ENCODE data around the gene LANCL3. TPM values are rescaled to one million over a fixed set of nuclear protein-coding genes. Genes with fewer than 3 reads are reported as not detected.

LANCL3 gene
- total RNA-seq, 2 experiments from 2014 or later, result 0.04 TPM; not detected in 1

DNA sequence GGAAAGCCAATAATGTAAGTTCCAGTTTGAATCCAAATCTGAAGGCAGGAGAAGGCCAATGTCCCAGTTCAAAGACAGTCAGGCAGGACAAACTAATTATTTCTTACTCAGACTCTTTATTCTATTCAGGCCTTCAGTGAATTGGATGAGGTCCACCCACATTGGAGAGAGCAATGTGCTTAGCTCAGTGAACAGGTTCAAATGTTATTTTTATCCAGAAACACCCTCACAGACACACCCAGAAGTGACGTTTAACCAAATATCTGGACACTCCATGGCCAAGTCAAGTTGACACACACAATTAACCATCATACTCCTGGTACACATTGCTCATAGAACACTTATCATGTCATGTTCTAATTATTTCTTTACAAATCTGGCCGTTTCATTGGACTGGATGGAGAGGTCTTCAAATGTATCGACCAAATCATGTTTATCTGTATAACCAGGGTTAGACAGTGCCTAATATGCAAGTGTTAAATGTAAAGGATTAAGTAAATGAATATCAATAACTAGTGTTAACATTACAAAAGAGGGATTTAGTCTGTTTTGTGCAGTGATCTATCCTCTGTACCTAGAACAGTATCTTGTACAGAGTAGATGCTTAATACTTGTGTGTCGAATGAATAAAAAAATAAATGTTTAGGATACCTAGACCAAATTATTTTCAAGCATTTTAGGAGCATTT lies 87.0 kb downstream of the LANCL3 start:
- intact Hi-C loops (cut with micrococcal nuclease; ENCODE audit: unreplicated experiment), result no loop called here
- no peak overlapping the region for H2AFZ ChIP-seq (ENCODE audit: low read length)
- no peaks in the 10 kb centered on the region for H4K20me1 ChIP-seq (ENCODE audit: insufficient read depth, low read length)
- H3K9me2 ChIP-seq (ENCODE audit: insufficient read depth, low read length), result no peaks in the 10 kb centered on the region
- no peaks in the 10 kb centered on the region for H3K4me1 ChIP-seq (ENCODE audit: insufficient read depth, low read length, poor library complexity, severe bottlenecking)
- H3K36me3 ChIP-seq (ENCODE audit: insufficient read depth, low read length), result no peaks in the 10 kb centered on the region
- no peaks in the 10 kb centered on the region for H3K9me3 ChIP-seq (ENCODE audit: low read length)
- no peak overlapping the region for H3K4me2 ChIP-seq (ENCODE audit: low read length)
- no peaks in the 10 kb centered on the region for H3K79me2 ChIP-seq (ENCODE audit: insufficient read depth, low read depth, low read length)
- no peak overlapping the region for H3K27ac ChIP-seq (ENCODE audit: low read depth, low read length, poor library complexity, severe bottlenecking)
- ChIA-PET CTCF (ENCODE audit: unreplicated experiment) (no interaction called here), POLR2A (interaction anchor here (0.9 kb wide), 1 partner anchor 11 kb away, joined by 3 read pairs; no protein-coding TSS in a partner anchor)
- no peak for TF ChIP-seq EZH2phosphoT487 (IDR thresholded peaks at IDR 0.05; ENCODE audit: borderline replicate concordance, low read depth, low read length)
- TF ChIP-seq, protein P1, sequence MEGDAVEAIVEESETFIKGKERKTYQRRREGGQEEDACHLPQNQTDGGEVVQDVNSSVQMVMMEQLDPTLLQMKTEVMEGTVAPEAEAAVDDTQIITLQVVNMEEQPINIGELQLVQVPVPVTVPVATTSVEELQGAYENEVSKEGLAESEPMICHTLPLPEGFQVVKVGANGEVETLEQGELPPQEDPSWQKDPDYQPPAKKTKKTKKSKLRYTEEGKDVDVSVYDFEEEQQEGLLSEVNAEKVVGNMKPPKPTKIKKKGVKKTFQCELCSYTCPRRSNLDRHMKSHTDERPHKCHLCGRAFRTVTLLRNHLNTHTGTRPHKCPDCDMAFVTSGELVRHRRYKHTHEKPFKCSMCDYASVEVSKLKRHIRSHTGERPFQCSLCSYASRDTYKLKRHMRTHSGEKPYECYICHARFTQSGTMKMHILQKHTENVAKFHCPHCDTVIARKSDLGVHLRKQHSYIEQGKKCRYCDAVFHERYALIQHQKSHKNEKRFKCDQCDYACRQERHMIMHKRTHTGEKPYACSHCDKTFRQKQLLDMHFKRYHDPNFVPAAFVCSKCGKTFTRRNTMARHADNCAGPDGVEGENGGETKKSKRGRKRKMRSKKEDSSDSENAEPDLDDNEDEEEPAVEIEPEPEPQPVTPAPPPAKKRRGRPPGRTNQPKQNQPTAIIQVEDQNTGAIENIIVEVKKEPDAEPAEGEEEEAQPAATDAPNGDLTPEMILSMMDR (conservative IDR thresholded peaks at IDR 0.05; ENCODE audit: low read length), result no peak
- no peak overlapping the region for H3K4me3 ChIP-seq (ENCODE audit: low read depth, low read length, poor library complexity, severe bottlenecking)
- no peak for DNase-seq (ENCODE audit: low spot score)
- BruUV-seq (replicated peaks), result no TSS peak

DNA sequence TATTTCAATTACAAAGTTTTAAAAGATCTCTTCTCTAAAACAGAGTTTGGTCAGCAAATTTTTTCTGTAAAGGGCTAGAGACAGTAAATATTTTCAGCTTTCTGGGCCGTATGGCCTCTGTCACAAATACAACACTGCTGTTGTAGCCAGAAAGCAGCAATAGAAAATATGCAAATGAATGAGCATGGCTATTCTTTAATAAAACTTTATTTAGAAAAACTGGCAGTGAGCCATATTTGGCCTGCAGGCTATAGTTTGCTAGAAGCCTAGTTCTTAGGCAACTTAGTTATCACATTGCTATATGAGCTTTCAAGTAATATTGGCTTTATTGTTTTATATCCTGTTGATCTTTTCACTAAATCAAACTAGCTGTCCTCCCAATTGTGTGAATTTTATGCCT lies 87.6 kb downstream of the LANCL3 start:
- POLR2A ChIA-PET, result interaction anchor here (0.9 kb wide), 1 partner anchor 16 kb away, joined by 3 read pairs; no protein-coding TSS in a partner anchor
- no peak overlapping the region for H2AFZ ChIP-seq (ENCODE audit: low read length)
- TF ChIP-seq, protein P1 (conservative IDR thresholded peaks at IDR 0.05; ENCODE audit: low read length), result no peak
- no peak for TF ChIP-seq EZH2phosphoT487 (IDR thresholded peaks at IDR 0.05; ENCODE audit: borderline replicate concordance, low read depth, low read length)
- H3K4me2 ChIP-seq (ENCODE audit: low read length), result no peak overlapping the region
- H3K36me3 ChIP-seq (ENCODE audit: insufficient read depth, low read length), result no peaks in the 10 kb centered on the region
- H3K79me2 ChIP-seq (ENCODE audit: insufficient read depth, low read depth, low read length), result no peaks in the 10 kb centered on the region
- no peak overlapping the region for H3K4me3 ChIP-seq (ENCODE audit: low read depth, low read length, poor library complexity, severe bottlenecking)
- no peak for DNase-seq (ENCODE audit: low spot score)
- no peak overlapping the region for H3K27ac ChIP-seq (ENCODE audit: low read depth, low read length, poor library complexity, severe bottlenecking)
- BruUV-seq (replicated peaks), result no TSS peak
- no peaks in the 10 kb centered on the region for H4K20me1 ChIP-seq (ENCODE audit: insufficient read depth, low read length)
- intact Hi-C loops (cut with micrococcal nuclease; ENCODE audit: unreplicated experiment), result no loop called here
- no peaks in the 10 kb centered on the region for H3K9me2 ChIP-seq (ENCODE audit: insufficient read depth, low read length)
- no peaks in the 10 kb centered on the region for H3K9me3 ChIP-seq (ENCODE audit: low read length)
- CTCF ChIA-PET (ENCODE audit: unreplicated experiment), result no interaction called here
- no peaks in the 10 kb centered on the region for H3K4me1 ChIP-seq (ENCODE audit: insufficient read depth, low read length, poor library complexity, severe bottlenecking)

DNA sequence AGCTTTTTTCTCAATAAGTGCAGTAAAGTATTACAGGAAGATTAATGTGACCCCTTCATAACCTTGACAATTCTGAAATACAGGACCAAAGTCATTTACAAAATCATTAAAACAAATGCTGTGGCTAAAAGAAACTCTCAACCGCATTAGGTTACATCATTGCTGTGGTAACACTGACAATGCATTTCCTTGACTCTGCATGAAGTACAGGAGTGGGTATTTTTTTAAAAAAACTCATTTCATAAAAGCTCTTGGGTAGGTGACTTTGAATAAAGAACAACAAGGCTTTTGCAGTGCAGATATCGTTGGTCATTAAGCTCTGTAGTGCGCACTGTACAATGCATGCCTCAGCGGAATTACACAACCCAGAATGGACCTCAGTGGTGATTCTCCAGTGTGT lies 90.7 kb downstream of the LANCL3 start:
- no peaks in the 10 kb centered on the region for H3K9me3 ChIP-seq (ENCODE audit: low read length)
- no peaks in the 10 kb centered on the region for H3K9me2 ChIP-seq (ENCODE audit: insufficient read depth, low read length)
- intact Hi-C loops (cut with micrococcal nuclease; ENCODE audit: unreplicated experiment), result no loop called here
- H3K4me1 ChIP-seq (ENCODE audit: insufficient read depth, low read length, poor library complexity, severe bottlenecking), result no peaks in the 10 kb centered on the region
- ChIA-PET POLR2A (interaction anchor here (0.8 kb wide), 1 partner anchor 19 kb away, joined by 3 read pairs; no protein-coding TSS in a partner anchor), CTCF (ENCODE audit: unreplicated experiment) (no interaction called here)
- BruUV-seq (replicated peaks), result no TSS peak
- TF ChIP-seq, protein P1 (conservative IDR thresholded peaks at IDR 0.05; ENCODE audit: low read length), result no peak
- TF ChIP-seq EZH2phosphoT487 (IDR thresholded peaks at IDR 0.05; ENCODE audit: borderline replicate concordance, low read depth, low read length), result no peak
- no peak overlapping the region for H3K4me2 ChIP-seq (ENCODE audit: low read length)
- no peak overlapping the region for H2AFZ ChIP-seq (ENCODE audit: low read length)
- no peak overlapping the region for H3K4me3 ChIP-seq (ENCODE audit: low read depth, low read length, poor library complexity, severe bottlenecking)
- no peaks in the 10 kb centered on the region for H3K79me2 ChIP-seq (ENCODE audit: insufficient read depth, low read depth, low read length)
- no peak overlapping the region for H3K27ac ChIP-seq (ENCODE audit: low read depth, low read length, poor library complexity, severe bottlenecking)
- H3K36me3 ChIP-seq (ENCODE audit: insufficient read depth, low read length), result no peaks in the 10 kb centered on the region
- H4K20me1 ChIP-seq (ENCODE audit: insufficient read depth, low read length), result no peaks in the 10 kb centered on the region
- no peak for DNase-seq (ENCODE audit: low spot score)

All from OCI-LY7 (cell line).